Sigmoid colon (tissue), 7 donors: ENCODE measurements around the gene OR2M3. TPM values are rescaled to one million over a fixed set of nuclear protein-coding genes. Genes with fewer than 3 reads are reported as not detected.

Source experiments
- DNase-seq: peaks from one replicate; pipeline ENCODE4 v3.0.0-alpha.2; 2019
- H3K27ac ChIP-seq, 4 donors: fragments of 200-600 bp; sonication (generic); one replicate each; pipeline ENCODE4 v1.5.1; 2016 to 2019; ENCODE audit warnings: mild to moderate bottlenecking in 1 of 4
- H3K27me3 ChIP-seq, 3 donors: fragments of 200-600 bp; sonication (generic); one replicate each; pipeline ENCODE4 v1.5.1; 2019; ENCODE audit warnings: mild to moderate bottlenecking in 1 of 3
- H3K36me3 ChIP-seq, 4 donors: fragments of 200-600 bp; sonication (generic); one replicate each; pipeline ENCODE4 v1.5.1; 2016 to 2019
- H3K4me1 ChIP-seq, 4 donors: fragments of 200-600 bp; sonication (generic); one replicate each; pipeline ENCODE4 v1.5.1; 2017 to 2019
- H3K4me3 ChIP-seq, 4 donors: fragments of 200-600 bp; sonication (generic); one replicate each; pipeline ENCODE4 v1.5.1; 2017 to 2019; ENCODE audit warnings: mild to moderate bottlenecking in 2 of 4, moderate library complexity in 1 of 4
- H3K9me3 ChIP-seq, 4 donors: fragments of 200-600 bp in 3 of 4; sonication (generic) in 3 of 4; one replicate each; pipeline versions ENCODE4 v1.5.1 to v1.6.1; 2013 to 2019
- EP300 ChIP-seq, 4 donors: sonication (generic); formaldehyde crosslinking; IDR thresholded peaks; one replicate each; pipeline ENCODE4 v1.6.1; 2017; ENCODE audit warnings: antibody characterized with exemption in 4 of 4
- POLR2A ChIP-seq, 2 donors: fragments of 450-650 bp; IDR thresholded peaks; one replicate each; pipeline ENCODE4 v1.6.1; 2016; ENCODE audit warnings: antibody characterized with exemption in 2 of 2, mild to moderate bottlenecking in 2 of 2, moderate library complexity in 2 of 2
- POLR2AphosphoS5 ChIP-seq, 4 donors: sonication (generic); formaldehyde crosslinking; IDR thresholded peaks; one replicate each; pipeline ENCODE4 v1.6.1; 2017; ENCODE audit warnings: antibody characterized with exemption in 4 of 4
- WGBS, 2 donors: extraction: QIAGEN DNeasy Blood & Tissue Kit; methylation state at CpG; one replicate each; pipeline ENCODE4 v1.1.7; 2013; 5-methylcytosine and 5-hydroxymethylcytosine counted together
- intact Hi-C: fragments of 100-400 bp; cut with DNase I; formaldehyde crosslinking; loops from one replicate; pipeline ENCODE4 v1.15.1; 2023
- polyA plus RNA-seq, 3 donors: library from polyadenylated mRNA; stranded (reverse); fragments of 200-250 nt; gene quantifications; one replicate each; pipeline ENCODE4 v1.2.3, GENCODE V29; 2013
- total RNA-seq, 4 donors: library from RNA; depleted of rRNA; stranded (reverse); fragments of >200 nt; gene quantifications; one replicate each; pipeline ENCODE4 v1.1.0, GENCODE V29; 2016
- TF ChIP-seq, protein P1 (sequence below), 4 experiments: fragments of 450-650 bp in 3 of 4; fragments of 200-600 bp in 1 of 4; IDR thresholded peaks; one replicate each; pipeline ENCODE4 v1.5.1; 2016 to 2019; ENCODE audit warnings: antibody characterized with exemption in 4 of 4, mild to moderate bottlenecking in 3 of 4, moderate library complexity in 2 of 4
- donor health status: healthy with polysubstance abuse.
- donor health status: Bipolar disorder and iron deficiency.
- donor health status: healthy.

Gene OR2M3
- total and polyA plus RNA-seq, 7 donors = not detected

DNA sequence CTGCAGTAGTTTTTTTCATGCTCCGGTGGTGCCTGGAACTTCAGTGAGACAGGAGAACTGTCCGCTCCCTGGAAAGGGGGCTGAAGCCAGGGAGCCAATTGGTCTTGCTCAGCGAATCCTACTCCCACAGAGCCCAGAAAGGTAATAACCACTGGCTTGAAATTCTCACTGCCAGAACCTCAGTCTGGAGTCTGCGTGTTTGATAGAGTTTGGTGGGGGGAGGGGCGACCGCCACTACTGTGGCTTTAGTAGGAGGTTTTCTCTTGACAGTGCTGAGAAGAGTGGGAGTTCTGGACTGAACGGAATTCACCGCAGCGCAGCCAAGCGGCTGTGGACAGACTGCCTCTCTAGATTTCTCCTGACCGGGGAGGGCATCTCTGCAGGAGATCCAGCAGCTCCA is 8.0 kb upstream of the OR2M3 start:
- Histone ChIP-seq H3K4me1 (no peaks in the 10 kb centered on the region), H3K9me3 (peaks cover 0 to 6% (median 0%) of the 10 kb centered on the region in 4 donors), H3K27me3 (no peaks in the 10 kb centered on the region), H3K4me3 (no peak overlapping the region), H3K36me3 (no peaks in the 10 kb centered on the region), H3K27ac (no peak overlapping the region)
- WGBS, 2 donors = 55 to 68% methylated on average over 11 of the region's 11 CpGs
- intact Hi-C loops = no loop called here
- no peak for DNase-seq
- TF ChIP-seq POLR2A (IDR thresholded peaks at IDR 0.05) (no peak), EP300 (IDR thresholded peaks at IDR 0.05) (no peak), POLR2AphosphoS5 (IDR thresholded peaks at IDR 0.05) (no peak)
- TF ChIP-seq, protein P1, sequence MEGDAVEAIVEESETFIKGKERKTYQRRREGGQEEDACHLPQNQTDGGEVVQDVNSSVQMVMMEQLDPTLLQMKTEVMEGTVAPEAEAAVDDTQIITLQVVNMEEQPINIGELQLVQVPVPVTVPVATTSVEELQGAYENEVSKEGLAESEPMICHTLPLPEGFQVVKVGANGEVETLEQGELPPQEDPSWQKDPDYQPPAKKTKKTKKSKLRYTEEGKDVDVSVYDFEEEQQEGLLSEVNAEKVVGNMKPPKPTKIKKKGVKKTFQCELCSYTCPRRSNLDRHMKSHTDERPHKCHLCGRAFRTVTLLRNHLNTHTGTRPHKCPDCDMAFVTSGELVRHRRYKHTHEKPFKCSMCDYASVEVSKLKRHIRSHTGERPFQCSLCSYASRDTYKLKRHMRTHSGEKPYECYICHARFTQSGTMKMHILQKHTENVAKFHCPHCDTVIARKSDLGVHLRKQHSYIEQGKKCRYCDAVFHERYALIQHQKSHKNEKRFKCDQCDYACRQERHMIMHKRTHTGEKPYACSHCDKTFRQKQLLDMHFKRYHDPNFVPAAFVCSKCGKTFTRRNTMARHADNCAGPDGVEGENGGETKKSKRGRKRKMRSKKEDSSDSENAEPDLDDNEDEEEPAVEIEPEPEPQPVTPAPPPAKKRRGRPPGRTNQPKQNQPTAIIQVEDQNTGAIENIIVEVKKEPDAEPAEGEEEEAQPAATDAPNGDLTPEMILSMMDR (IDR thresholded peaks at IDR 0.05) = no peak

DNA sequence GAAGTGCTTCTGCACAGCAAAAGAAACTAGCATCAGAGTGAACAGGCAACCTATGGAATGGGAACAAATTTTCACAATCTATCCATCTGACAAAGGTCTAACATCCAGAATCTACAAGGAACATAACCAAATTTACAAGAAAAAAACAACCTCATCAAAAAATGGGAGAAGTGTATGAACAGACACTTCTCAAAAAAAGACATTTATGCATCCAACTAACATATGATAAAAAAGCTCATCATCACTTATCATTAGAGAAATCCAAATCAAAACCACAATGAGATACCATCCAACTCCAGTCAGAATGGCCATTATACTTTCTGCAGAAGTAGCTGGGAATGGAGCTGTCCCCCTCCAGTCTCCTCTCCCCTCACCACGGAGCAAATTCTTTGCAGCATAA is 2.9 kb upstream of the OR2M3 start:
- 71 to 74% methylated on average over 1 of the region's 1 CpG for WGBS, 2 donors
- Histone ChIP-seq H3K36me3 (no peaks in the 10 kb centered on the region), H3K27me3 (no peaks in the 10 kb centered on the region), H3K4me1 (no peaks in the 10 kb centered on the region), H3K4me3 (no peak overlapping the region), H3K27ac (no peak overlapping the region), H3K9me3 (peaks cover 0 to 2% (median 0%) of the 10 kb centered on the region in 4 donors)
- DNase-seq = no peak
- TF ChIP-seq, protein P1 (IDR thresholded peaks at IDR 0.05) = no peak
- TF ChIP-seq POLR2AphosphoS5 (IDR thresholded peaks at IDR 0.05) (no peak), EP300 (IDR thresholded peaks at IDR 0.05) (no peak), POLR2A (IDR thresholded peaks at IDR 0.05) (no peak)
- intact Hi-C loops = no loop called here

DNA sequence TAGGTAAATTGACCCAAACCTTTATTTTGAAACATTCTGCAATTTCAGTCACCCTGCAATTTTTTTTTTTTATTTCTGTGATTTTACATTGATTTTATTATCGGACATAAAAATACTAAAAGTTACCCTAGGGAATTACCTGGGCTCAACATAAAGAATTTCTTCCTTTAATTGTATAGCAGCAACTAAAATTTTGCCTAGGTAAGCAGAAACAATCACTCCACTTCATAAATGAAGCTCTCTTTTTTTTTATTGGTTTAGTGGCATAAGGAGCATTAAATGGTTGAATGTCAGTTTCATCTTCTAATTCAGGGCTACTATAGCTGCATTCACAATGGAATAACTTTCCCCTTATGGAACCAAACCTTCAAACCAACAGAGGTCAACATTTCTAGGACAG is 18.8 kb downstream of the OR2M3 start:
- Histone ChIP-seq H3K4me1 (no peaks in the 10 kb centered on the region), H3K27me3 (no peaks in the 10 kb centered on the region), H3K27ac (no peak overlapping the region), H3K9me3 (peaks cover 0 to 3% (median 1%) of the 10 kb centered on the region in 4 donors), H3K4me3 (no peak overlapping the region), H3K36me3 (no peaks in the 10 kb centered on the region)
- WGBS, 2 donors = 94 to 95% methylated on average over 1 of the region's 1 CpG
- DNase-seq = no peak
- intact Hi-C loops = no loop called here
- no peak for TF ChIP-seq EP300 (IDR thresholded peaks at IDR 0.05)

DNA sequence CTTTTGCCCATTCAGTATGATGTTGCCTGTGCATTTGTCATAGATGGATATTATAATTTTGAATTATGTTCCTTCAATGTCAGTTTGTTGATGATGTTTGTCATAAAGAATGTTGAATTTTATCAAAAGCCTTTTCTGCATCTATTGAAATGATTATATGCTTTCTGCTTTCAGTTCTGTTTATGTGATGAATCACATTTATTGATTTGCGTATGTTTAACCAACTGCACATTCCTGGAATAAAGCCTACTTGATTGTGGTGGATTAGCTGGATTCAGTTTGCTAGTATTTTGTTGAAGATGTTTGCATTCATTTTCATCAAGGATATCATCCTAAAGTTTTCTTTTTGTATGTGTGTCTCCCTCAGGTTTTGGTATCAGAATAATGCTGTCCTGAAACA is 28.5 kb downstream of the OR2M3 start:
- no peaks in the 10 kb centered on the region for H3K27me3 ChIP-seq
- H3K9me3 ChIP-seq = peaks cover 0 to 2% (median 0%) of the 10 kb centered on the region in 4 donors
- H3K4me3 ChIP-seq = no peak overlapping the region
- 83 to 84% methylated on average over 1 of the region's 1 CpG for WGBS, 2 donors
- intact Hi-C loops = no loop called here
- TF ChIP-seq EP300 (IDR thresholded peaks at IDR 0.05) (no peak), POLR2A (IDR thresholded peaks at IDR 0.05) (no peak), POLR2AphosphoS5 (IDR thresholded peaks at IDR 0.05) (no peak)
- TF ChIP-seq, protein P1 (IDR thresholded peaks at IDR 0.05) = no peak
- H3K36me3 ChIP-seq = no peaks in the 10 kb centered on the region
- H3K27ac ChIP-seq = no peak overlapping the region
- DNase-seq = no peak
- no peaks in the 10 kb centered on the region for H3K4me1 ChIP-seq

DNA sequence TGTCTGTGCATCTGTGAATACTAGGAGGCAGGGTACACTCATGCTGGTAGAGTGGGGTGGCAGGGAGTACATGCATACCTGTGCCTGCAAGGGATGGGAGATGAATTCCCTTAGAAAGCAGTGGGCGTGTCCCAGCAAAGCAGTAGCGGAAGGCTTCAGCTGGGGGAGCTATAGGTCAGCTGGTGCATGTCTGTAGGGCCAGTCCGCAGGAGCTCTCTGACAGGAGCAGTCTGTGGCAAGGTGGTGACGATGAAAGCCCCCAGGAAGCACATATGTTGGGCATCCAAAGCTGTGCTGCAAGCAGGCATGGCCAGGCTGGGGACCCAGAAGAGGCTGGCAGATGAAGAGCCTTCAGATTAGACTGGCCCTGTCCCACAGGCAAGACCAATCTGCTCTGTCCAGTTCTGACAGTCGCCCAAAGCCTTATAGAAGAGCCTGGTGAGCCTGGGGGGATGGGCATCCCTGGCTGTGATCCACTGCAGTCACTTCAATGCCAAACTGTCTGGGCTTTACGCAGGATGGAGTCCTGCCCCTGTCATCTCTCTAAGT is 32.4 kb downstream of the OR2M3 start:
- no peaks in the 10 kb centered on the region for H3K27me3 ChIP-seq
- H3K27ac ChIP-seq = no peak overlapping the region
- H3K36me3 ChIP-seq = no peaks in the 10 kb centered on the region
- WGBS, 2 donors = 74 to 81% methylated on average over 6 of the region's 6 CpGs
- no peak for DNase-seq
- no peak for TF ChIP-seq EP300 (IDR thresholded peaks at IDR 0.05)
- intact Hi-C loops = no loop called here
- H3K4me1 ChIP-seq = no peaks in the 10 kb centered on the region
- H3K9me3 ChIP-seq = peaks cover 0 to 2% (median 0%) of the 10 kb centered on the region in 4 donors
- H3K4me3 ChIP-seq = no peak overlapping the region

DNA sequence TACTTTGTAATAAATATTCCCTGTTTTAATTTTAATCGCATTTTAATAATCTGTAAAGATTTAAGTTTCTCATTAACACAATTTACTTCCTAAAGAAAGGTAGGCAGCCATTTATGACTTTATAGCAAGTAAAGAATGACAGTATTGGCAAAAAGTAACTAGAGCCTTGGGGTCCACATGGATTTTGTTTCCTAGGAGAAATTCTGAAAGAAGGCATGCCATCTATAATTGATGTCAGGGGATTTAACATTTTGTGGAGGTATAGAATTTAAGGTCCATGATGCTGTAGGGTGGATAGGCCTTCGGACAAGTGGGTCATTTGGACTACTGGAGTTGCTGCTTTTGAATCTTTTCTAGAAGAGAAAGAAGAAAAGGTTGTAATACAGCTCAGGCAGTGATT is 34.1 kb downstream of the OR2M3 start, which contains the start of gene OR2M4:
Gene OR2M4 (plus strand): TSS at position 301 of the 400 bp plus-strand sequence. CDS start 7,512 bp downstream, outside the sequence.
- H3K27ac ChIP-seq = no peak within 1 kb of the TSS
- TF ChIP-seq EP300 (IDR thresholded peaks at IDR 0.05) (no peak), POLR2AphosphoS5 (IDR thresholded peaks at IDR 0.05) (no peak), POLR2A (IDR thresholded peaks at IDR 0.05) (no peak)
- TF ChIP-seq, protein P1 (IDR thresholded peaks at IDR 0.05) = no peak
- no peaks in the 10 kb centered on the region for H3K36me3 ChIP-seq
- H3K4me1 ChIP-seq = no peaks in the 10 kb centered on the region
- no peak for DNase-seq
- H3K9me3 ChIP-seq = peaks cover 0 to 2% (median 0%) of the 10 kb centered on the region in 4 donors
- no peak within 1 kb of the TSS for H3K4me3 ChIP-seq
- WGBS, 2 donors = 83 to 86% methylated on average over 2 of the region's 2 CpGs
- no peaks in the 10 kb centered on the region for H3K27me3 ChIP-seq
- intact Hi-C loops = no loop called here
